Sigmoid colon (tissue), 7 donors: Measurements from ENCODE around the gene LATS1. TPM values are rescaled to one million over a fixed set of nuclear protein-coding genes. Genes with fewer than 3 reads are reported as not detected.
"Not testable (repeated sequence)": the region's sequence is repeated elsewhere in the genome, so short reads cannot be mapped to it uniquely, and the experiment has no call there.

Experiments used
- DNase-seq: peaks from one replicate; pipeline ENCODE4 v3.0.0-alpha.2; 2019
- H3K27ac ChIP-seq, 4 donors: fragments of 200-600 bp; sonication (generic); one replicate each; pipeline ENCODE4 v1.5.1; 2016 to 2019; ENCODE audit warnings: mild to moderate bottlenecking in 1 of 4
- H3K27me3 ChIP-seq, 3 donors: fragments of 200-600 bp; sonication (generic); one replicate each; pipeline ENCODE4 v1.5.1; 2019; ENCODE audit warnings: mild to moderate bottlenecking in 1 of 3
- H3K36me3 ChIP-seq, 4 donors: fragments of 200-600 bp; sonication (generic); one replicate each; pipeline ENCODE4 v1.5.1; 2016 to 2019
- H3K4me1 ChIP-seq, 4 donors: fragments of 200-600 bp; sonication (generic); one replicate each; pipeline ENCODE4 v1.5.1; 2017 to 2019
- H3K4me3 ChIP-seq, 4 donors: fragments of 200-600 bp; sonication (generic); one replicate each; pipeline ENCODE4 v1.5.1; 2017 to 2019; ENCODE audit warnings: mild to moderate bottlenecking in 2 of 4, moderate library complexity in 1 of 4
- H3K9me3 ChIP-seq, 4 donors: fragments of 200-600 bp in 3 of 4; sonication (generic) in 3 of 4; one replicate each; pipeline versions ENCODE4 v1.5.1 to v1.6.1; 2013 to 2019
- EP300 ChIP-seq, 4 donors: sonication (generic); formaldehyde crosslinking; IDR thresholded peaks; one replicate each; pipeline ENCODE4 v1.6.1; 2017; ENCODE audit warnings: antibody characterized with exemption in 4 of 4
- POLR2A ChIP-seq, 2 donors: fragments of 450-650 bp; IDR thresholded peaks; one replicate each; pipeline ENCODE4 v1.6.1; 2016; ENCODE audit warnings: antibody characterized with exemption in 2 of 2, mild to moderate bottlenecking in 2 of 2, moderate library complexity in 2 of 2
- POLR2AphosphoS5 ChIP-seq, 4 donors: sonication (generic); formaldehyde crosslinking; IDR thresholded peaks; one replicate each; pipeline ENCODE4 v1.6.1; 2017; ENCODE audit warnings: antibody characterized with exemption in 4 of 4
- WGBS, 2 donors: extraction: QIAGEN DNeasy Blood & Tissue Kit; methylation state at CpG; one replicate each; pipeline ENCODE4 v1.1.7; 2013; 5-methylcytosine and 5-hydroxymethylcytosine counted together
- intact Hi-C: fragments of 100-400 bp; cut with DNase I; formaldehyde crosslinking; loops from one replicate; pipeline ENCODE4 v1.15.1; 2023
- polyA plus RNA-seq, 3 donors: library from polyadenylated mRNA; stranded (reverse); fragments of 200-250 nt; gene quantifications; one replicate each; pipeline ENCODE4 v1.2.3, GENCODE V29; 2013
- total RNA-seq, 4 donors: library from RNA; depleted of rRNA; stranded (reverse); fragments of >200 nt; gene quantifications; one replicate each; pipeline ENCODE4 v1.1.0, GENCODE V29; 2016
- TF ChIP-seq, protein P1 (sequence below), 4 experiments: fragments of 450-650 bp in 3 of 4; fragments of 200-600 bp in 1 of 4; IDR thresholded peaks; one replicate each; pipeline ENCODE4 v1.5.1; 2016 to 2019; ENCODE audit warnings: antibody characterized with exemption in 4 of 4, mild to moderate bottlenecking in 3 of 4, moderate library complexity in 2 of 4
- donor health status: healthy with polysubstance abuse.
- donor health status: Bipolar disorder and iron deficiency.
- donor health status: healthy.

Gene LATS1
- total and polyA plus RNA-seq, 7 donors = 3.6 to 31.6 (median 23.8) TPM

GRCh38 chr6:149751239-149751638 lies 33.3 kb upstream of the LATS1 start:
- 83 to 96% methylated on average over 8 of the region's 8 CpGs for WGBS, 2 donors
- no peaks in the 10 kb centered on the region for H3K27me3 ChIP-seq
- no peak for TF ChIP-seq POLR2A (IDR thresholded peaks at IDR 0.05)
- no peak for TF ChIP-seq EP300 (IDR thresholded peaks at IDR 0.05)
- TF ChIP-seq, protein P1, sequence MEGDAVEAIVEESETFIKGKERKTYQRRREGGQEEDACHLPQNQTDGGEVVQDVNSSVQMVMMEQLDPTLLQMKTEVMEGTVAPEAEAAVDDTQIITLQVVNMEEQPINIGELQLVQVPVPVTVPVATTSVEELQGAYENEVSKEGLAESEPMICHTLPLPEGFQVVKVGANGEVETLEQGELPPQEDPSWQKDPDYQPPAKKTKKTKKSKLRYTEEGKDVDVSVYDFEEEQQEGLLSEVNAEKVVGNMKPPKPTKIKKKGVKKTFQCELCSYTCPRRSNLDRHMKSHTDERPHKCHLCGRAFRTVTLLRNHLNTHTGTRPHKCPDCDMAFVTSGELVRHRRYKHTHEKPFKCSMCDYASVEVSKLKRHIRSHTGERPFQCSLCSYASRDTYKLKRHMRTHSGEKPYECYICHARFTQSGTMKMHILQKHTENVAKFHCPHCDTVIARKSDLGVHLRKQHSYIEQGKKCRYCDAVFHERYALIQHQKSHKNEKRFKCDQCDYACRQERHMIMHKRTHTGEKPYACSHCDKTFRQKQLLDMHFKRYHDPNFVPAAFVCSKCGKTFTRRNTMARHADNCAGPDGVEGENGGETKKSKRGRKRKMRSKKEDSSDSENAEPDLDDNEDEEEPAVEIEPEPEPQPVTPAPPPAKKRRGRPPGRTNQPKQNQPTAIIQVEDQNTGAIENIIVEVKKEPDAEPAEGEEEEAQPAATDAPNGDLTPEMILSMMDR (IDR thresholded peaks at IDR 0.05) = no peak
- TF ChIP-seq POLR2AphosphoS5 (IDR thresholded peaks at IDR 0.05) = no peak
- no peaks in the 10 kb centered on the region for H3K36me3 ChIP-seq
- H3K4me1 ChIP-seq = peaks cover 0 to 33% (median 24%) of the 10 kb centered on the region in 4 donors
- DNase-seq = no peak
- intact Hi-C loops = no loop called here
- no peak overlapping the region for H3K27ac ChIP-seq
- no peak overlapping the region for H3K4me3 ChIP-seq
- no peaks in the 10 kb centered on the region for H3K9me3 ChIP-seq

DNA sequence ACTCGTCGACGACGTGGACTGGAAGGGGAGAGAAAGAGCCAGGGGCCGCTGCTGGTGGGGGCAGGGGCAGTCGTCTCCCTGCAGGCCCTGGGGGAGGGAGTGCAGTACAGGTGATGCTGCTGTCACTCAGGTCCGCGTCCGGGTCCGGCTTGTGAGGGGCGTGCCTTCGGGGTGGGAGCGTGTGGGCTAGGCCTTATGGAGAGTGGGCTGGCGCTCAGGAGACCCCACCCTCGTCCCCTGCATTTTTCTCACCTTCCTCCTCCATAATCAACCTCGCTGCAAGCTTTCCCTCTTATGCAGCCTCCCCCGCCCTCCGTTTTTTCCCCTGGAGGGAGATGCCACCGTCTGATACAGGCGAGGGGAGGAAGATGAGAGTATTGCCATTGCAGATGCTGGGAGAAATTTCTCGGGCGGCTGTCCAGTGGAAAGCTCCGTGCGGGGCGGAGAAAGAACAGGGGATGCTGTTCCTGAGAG lies 32.3 kb upstream of the LATS1 start:
- Histone ChIP-seq H3K4me3 (peak overlapping the region; percentile 86 to 92 (median 88)), H3K36me3 (no peaks in the 10 kb centered on the region), H3K9me3 (no peaks in the 10 kb centered on the region), H3K4me1 (peaks cover 0 to 42% (median 31%) of the 10 kb centered on the region in 4 donors), H3K27me3 (no peaks in the 10 kb centered on the region), H3K27ac (peak overlapping the region; percentile 91 to 94 (median 91))
- no peak for TF ChIP-seq POLR2AphosphoS5 (IDR thresholded peaks at IDR 0.05)
- TF ChIP-seq EP300 (IDR thresholded peaks at IDR 0.05) = no peak
- TF ChIP-seq, protein P1 (IDR thresholded peaks at IDR 0.05) = no peak
- TF ChIP-seq POLR2A (IDR thresholded peaks at IDR 0.05) = no peak
- peak; percentile 76 for DNase-seq
- intact Hi-C loops = no loop called here
- 0 to 1% methylated on average over 25 of the region's 25 CpGs for WGBS, 2 donors

DNA sequence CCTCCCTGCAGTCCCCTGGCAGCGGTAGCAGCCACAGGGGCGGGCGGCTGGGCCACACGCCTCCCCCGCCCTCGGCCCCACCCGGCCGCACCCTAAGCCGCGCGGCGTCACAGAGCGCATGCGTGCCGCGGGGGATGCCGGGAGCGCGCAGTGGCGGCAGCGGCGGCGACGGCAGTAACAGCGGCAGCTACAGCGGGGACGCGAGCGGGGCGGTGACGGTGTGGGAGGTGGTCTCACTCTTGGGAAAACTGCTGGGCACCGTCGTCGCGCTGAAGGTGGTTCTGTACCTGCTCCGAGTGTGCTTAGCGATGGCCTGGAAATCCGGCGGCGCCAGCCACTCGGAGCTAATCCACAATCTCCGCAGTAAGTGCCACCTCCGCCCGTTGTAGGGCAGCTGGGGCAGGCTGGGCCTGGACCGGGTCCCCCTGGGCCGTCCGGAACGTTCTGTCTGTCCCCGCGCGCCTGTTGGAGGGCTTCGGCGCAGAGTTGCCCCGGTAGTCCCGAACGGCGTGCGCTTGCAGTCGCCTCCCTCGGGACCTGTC lies 31.8 kb upstream of the LATS1 start, which contains the start of gene PCMT1:
PCMT1 (plus strand) TSS at position 148 of the 542 bp plus-strand sequence; CDS start at position 309, 161 bp downstream.
- Histone ChIP-seq H3K27me3 (no peaks in the 10 kb centered on the region), H3K36me3 (no peaks in the 10 kb centered on the region), H3K4me3 (peak within 1 kb of the TSS; percentile 86 to 92 (median 88)), H3K27ac (peak within 1 kb of the TSS; percentile 91 to 94 (median 91)), H3K4me1 (peaks cover 0 to 43% (median 35%) of the 10 kb centered on the region in 4 donors), H3K9me3 (no peaks in the 10 kb centered on the region)
- peak; percentile 94 for DNase-seq
- intact Hi-C loops = loop anchor here (10.0 kb wide), 1 partner anchor 185 kb away; the partner anchor contains the start of gene GINM1
- TF ChIP-seq POLR2A (IDR thresholded peaks at IDR 0.05) (peak; percentile 67 to 73), POLR2AphosphoS5 (IDR thresholded peaks at IDR 0.05) (peak; percentile 89 to 98 (median 96)), EP300 (IDR thresholded peaks at IDR 0.05) (no peak)
- TF ChIP-seq, protein P1 (IDR thresholded peaks at IDR 0.05) = no peak
- WGBS, 2 donors = 0% methylated on average over 60 of the region's 60 CpGs

DNA sequence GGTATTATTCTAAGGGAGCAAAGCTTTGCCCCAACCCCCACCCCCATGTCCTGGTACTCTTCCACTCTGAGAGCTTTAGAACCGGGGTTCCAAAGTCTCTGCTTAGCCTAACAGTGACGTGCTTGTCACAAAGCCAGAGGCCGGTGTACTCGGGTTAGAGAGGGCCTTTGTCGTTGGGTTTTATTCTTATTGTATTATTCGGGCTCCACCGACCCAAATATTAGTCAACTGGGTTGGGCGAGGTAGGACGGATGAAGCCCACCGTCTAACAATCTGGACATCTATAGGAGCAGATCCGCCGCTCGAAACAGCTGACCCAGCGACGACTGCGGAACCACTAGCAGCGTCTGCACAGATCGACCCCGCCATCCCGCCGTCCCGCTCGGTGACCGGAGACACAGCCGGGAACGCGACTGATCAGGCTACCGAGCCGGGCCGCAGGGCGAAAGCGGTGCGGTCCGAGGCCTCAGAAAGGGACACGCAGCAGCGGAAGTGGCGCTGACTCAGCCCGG lies 31.2 kb upstream of the LATS1 start:
- intact Hi-C loops = loop anchor here (10.0 kb wide), 1 partner anchor 184 kb away; the partner anchor contains the start of gene GINM1
- H3K4me1 ChIP-seq = peaks cover 0 to 43% (median 35%) of the 10 kb centered on the region in 4 donors

More for the DNA sequence above, 31.2 kb upstream of the LATS1 start:
- Histone ChIP-seq H3K4me3 (peak overlapping the region; percentile 86 to 92 (median 88)), H3K27ac (peak overlapping the region; percentile 91 to 94 (median 91))
- 0 to 1% methylated on average over 25 to 26 of the region's 38 CpGs for WGBS, 2 donors
- not testable (repeated sequence) for DNase-seq, H3K36me3 ChIP-seq, H3K27me3 ChIP-seq, H3K9me3 ChIP-seq
